ENCODE results near the gene PERM1. TPM values are rescaled to one million over a fixed set of nuclear protein-coding genes. Genes with fewer than 3 reads are reported as not detected.

Gene PERM1
- total RNA-seq, 1 experiment from 2014 or later: 1.5 TPM

GRCh38 chr1:1022302-1023009 lies 40.6 kb upstream of the PERM1 start:
- no TSS peak for BruUV-seq (replicated peaks)
- POLR2A ChIA-PET: interaction anchor here (0.6 kb wide), 1 partner anchor 26 kb away, joined by 11 read pairs; no protein-coding TSS in a partner anchor
- in situ Hi-C loops (cut with HindIII; ENCODE audit: low pct_unique_long_range_greater_than_20kb, low sequenced_read_pairs) (no loop called here), intact Hi-C loops (cut with micrococcal nuclease; ENCODE audit: unreplicated experiment) (no loop called here)
- Histone ChIP-seq H3K9me3 (ENCODE audit: control insufficient read depth, insufficient read depth, low read depth, low read length) (no peaks in the 10 kb centered on the region), H3K27ac (ENCODE audit: low read length) (no peak overlapping the region; the same call in 1 of the 2 replicates), H3K4me3 (ENCODE audit: low read depth in 2 of 2, low read length in 2 of 2) (no peak overlapping the region; a peak in 1 of 4 replicates), H3K27me3 (ENCODE audit: control insufficient read depth, insufficient read depth, low read length) (no peaks in the 10 kb centered on the region), H3K36me3 (ENCODE audit: control insufficient read depth, insufficient read depth, low read length) (no peaks in the 10 kb centered on the region; the same call in 1 of the 2 replicates), H3K4me1 (ENCODE audit: control insufficient read depth, insufficient read depth, low read length) (peaks cover 43% of the 10 kb centered on the region)
- ATAC-seq: no peak
- CTCF ChIA-PET: no interaction called here
- TF ChIP-seq CTCF (IDR thresholded peaks at IDR 0.05) (no peak), REST (IDR thresholded peaks at IDR 0.05; ENCODE audit: insufficient read depth in 1 of 2, low read depth in 2 of 2, low read length in 1 of 2) (no peak), POLR2AphosphoS5 (IDR thresholded peaks at IDR 0.05; ENCODE audit: low read depth, low read length) (no peak), SIN3A (IDR thresholded peaks at IDR 0.05; ENCODE audit: borderline replicate concordance, insufficient read depth, low read depth, low read length) (no peak)
- no peak for DNase-seq (ENCODE audit: low read depth, low spot score)

- intact Hi-C loops (cut with micrococcal nuclease; ENCODE audit: unreplicated experiment): no loop called here
- no TSS peak for BruUV-seq (replicated peaks)
- no peak for ATAC-seq
- TF ChIP-seq TCF7L2 (IDR thresholded peaks at IDR 0.05; ENCODE audit: low read depth, low read length) (no peak), POLR2AphosphoS5 (IDR thresholded peaks at IDR 0.05; ENCODE audit: low read depth, low read length) (no peak), SIN3A (IDR thresholded peaks at IDR 0.05; ENCODE audit: borderline replicate concordance, insufficient read depth, low read depth, low read length) (no peak), REST (IDR thresholded peaks at IDR 0.05; ENCODE audit: insufficient read depth in 1 of 2, low read depth in 2 of 2, low read length in 1 of 2) (no peak)
- in situ Hi-C loops (cut with HindIII; ENCODE audit: low pct_unique_long_range_greater_than_20kb, low sequenced_read_pairs): no loop called here
- Histone ChIP-seq H3K4me3 (ENCODE audit: low read depth in 2 of 2, low read length in 2 of 2) (peak overlapping the region in 1 of 2 experiments; percentile 70; a peak in 2 of 4 replicates), H3K36me3 (ENCODE audit: control insufficient read depth, insufficient read depth, low read length) (no peaks in the 10 kb centered on the region; the same call in 1 of the 2 replicates), H3K27ac (ENCODE audit: low read length) (peak overlapping the region; percentile 82), H3K4me1 (ENCODE audit: control insufficient read depth, insufficient read depth, low read length) (peaks cover 43% of the 10 kb centered on the region), H3K27me3 (ENCODE audit: control insufficient read depth, insufficient read depth, low read length) (no peaks in the 10 kb centered on the region), H3K9me3 (ENCODE audit: control insufficient read depth, insufficient read depth, low read depth, low read length) (no peaks in the 10 kb centered on the region)
- DNase-seq (ENCODE audit: low read depth, low spot score): no peak
- ChIA-PET POLR2A (interaction anchor here (0.6 kb wide), 2 partner anchors 27 to 104 kb away, joined by 6 to 11 read pairs; no protein-coding TSS in a partner anchor), CTCF (interaction anchor here (0.6 kb wide), 1 partner anchor 269 kb away, joined by 6 read pairs; no protein-coding TSS in a partner anchor)
Observed at GRCh38 chr1:1021920-1022259, 40.0 kb upstream of the PERM1 start.

Measured in Panc1 (cell line).